Stimulated activated CD4-positive, alpha-beta T cell treated with anti-CD3 and anti-CD28 coated beads, Interleukin-4, amount 100 ng/mL, for 48 hours (primary cell): ENCODE data around the gene SPRR2F.

Experiments used
- DNase-seq, 2 donors: peaks; one replicate each; pipeline ENCODE4 v3.0.0-alpha.2; 2020; ENCODE audit warnings: low read depth in 2 of 2

The SPRR2F gene

GRCh38 chr1:153072806-153073726 is 40.2 kb downstream of the SPRR2F start:
- no peak for DNase-seq

DNA sequence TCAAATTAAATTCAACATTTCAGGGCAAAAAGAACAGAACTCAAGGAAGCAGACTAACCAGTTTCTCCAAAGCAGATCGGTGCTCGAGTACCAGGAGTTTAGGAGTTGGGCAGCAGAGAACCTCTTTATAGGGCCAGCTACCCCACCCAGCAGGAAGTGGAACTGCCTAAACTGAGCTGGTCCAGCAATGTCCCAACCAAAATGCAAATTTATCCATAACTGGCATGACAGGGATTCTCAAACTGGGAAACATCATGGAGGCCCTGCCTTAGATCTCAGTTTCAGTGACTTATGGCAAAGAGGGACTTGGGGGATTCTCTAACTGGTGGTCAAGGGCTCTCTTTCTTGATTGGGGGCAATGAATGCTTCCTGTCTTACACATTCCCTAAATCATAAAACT is 41.8 kb downstream of the SPRR2F start, which contains the start of gene SPRR2B:
Gene SPRR2B, minus strand, starts transcription at position 101 of the 400 bp plus-strand sequence. CDS start 772 bp downstream, outside the sequence.
- DNase-seq, result no peak

- DNase-seq, result no peak
These were observed 43.1 kb downstream of the SPRR2F start for GRCh38 chr1:153070243-153070642.
